Keratinocyte (primary cell): ENCODE measurements around the gene MAST2. TPM values are rescaled to one million over a fixed set of nuclear protein-coding genes. Genes with fewer than 3 reads are reported as not detected.

Experiments used
- DNase-seq: peaks from one replicate; pipeline ENCODE4 v3.0.0-alpha.2; 2011; ENCODE audit warnings: low read depth, missing footprints, low spot score
- FAIRE-seq: peaks from 2 replicates; lab custom pipeline; 2011; peaks lifted over from hg19 to GRCh38; lab: Jason Lieb, UNC
- H2AFZ ChIP-seq: 2 replicates; pipeline ENCODE4 v1.6.0; 2012; ENCODE audit warnings: low read length, control low read depth, inconsistent platforms; ENCODE audit not compliant: control insufficient read depth
- H3K27ac ChIP-seq: 2 replicates; pipeline ENCODE4 v1.5.1; 2011; ENCODE audit warnings: low read length; ENCODE audit not compliant: control insufficient read depth, insufficient read depth
- H3K27me3 ChIP-seq: 3 replicates; pipeline ENCODE4 v1.6.0; 2011; ENCODE audit warnings: low read length; ENCODE audit not compliant: control insufficient read depth, insufficient read depth; ENCODE audit errors: extremely low read depth
- H3K36me3 ChIP-seq, 2 experiments: 2 replicates in 1 of 2; 3 replicates in 1 of 2; pipeline ENCODE4 v1.5.1; 2011; ENCODE audit warnings: low read length in 2 of 2, mild to moderate bottlenecking in 1 of 2; ENCODE audit not compliant: control insufficient read depth in 2 of 2, insufficient read depth in 2 of 2; ENCODE audit errors: extremely low read depth in 1 of 2
- H3K4me1 ChIP-seq: 3 replicates; pipeline ENCODE4 v1.5.1; 2011; ENCODE audit warnings: low read length; ENCODE audit not compliant: control insufficient read depth, insufficient read depth; ENCODE audit errors: extremely low read depth
- H3K4me2 ChIP-seq: 3 replicates; pipeline ENCODE4 v1.6.0; 2011; ENCODE audit warnings: low read depth, low read length; ENCODE audit not compliant: control insufficient read depth, insufficient read depth; ENCODE audit errors: extremely low read depth
- H3K4me3 ChIP-seq, 3 experiments: fragments of 200-600 bp in 1 of 3; sonication (generic) in 1 of 3; 2 replicates in 2 of 3; 3 replicates in 1 of 3; pipeline ENCODE4 v1.5.1; 2011 to 2016; ENCODE audit warnings: low read length in 3 of 3, mild to moderate bottlenecking in 3 of 3, control low read depth in 2 of 3, inconsistent platforms in 1 of 3, low read depth in 1 of 3, mixed read lengths in 1 of 3, mixed run types in 1 of 3, moderate library complexity in 1 of 3; ENCODE audit not compliant: control insufficient read depth in 2 of 3, insufficient read depth in 2 of 3; ENCODE audit errors: extremely low read depth in 1 of 3
- H3K79me2 ChIP-seq: 2 replicates; pipeline ENCODE4 v1.6.0; 2012; ENCODE audit warnings: low read length; ENCODE audit not compliant: control insufficient read depth, insufficient read depth
- H3K9ac ChIP-seq: 3 replicates; pipeline ENCODE4 v1.6.0; 2011; ENCODE audit warnings: low read length; ENCODE audit not compliant: control insufficient read depth, insufficient read depth; ENCODE audit errors: extremely low read depth
- H3K9me1 ChIP-seq: 3 replicates; pipeline ENCODE4 v1.6.0; 2011; ENCODE audit warnings: low read length; ENCODE audit not compliant: control insufficient read depth, insufficient read depth; ENCODE audit errors: extremely low read depth
- H3K9me3 ChIP-seq: 2 replicates; pipeline ENCODE4 v1.5.1; 2012; ENCODE audit warnings: low read depth, low read length; ENCODE audit not compliant: control insufficient read depth
- H4K20me1 ChIP-seq: 3 replicates; pipeline ENCODE4 v1.6.0; 2011; ENCODE audit warnings: low read length; ENCODE audit not compliant: control insufficient read depth, insufficient read depth; ENCODE audit errors: extremely low read depth
- CTCF ChIP-seq, 3 experiments: IDR thresholded peaks in 1 of 3; conservative IDR thresholded peaks in 1 of 3; optimal IDR thresholded peaks in 1 of 3; 2 replicates in 2 of 3; 3 replicates in 1 of 3; pipeline versions ENCODE3 to v1.5.1; 2011; ENCODE audit warnings: low read length in 3 of 3, mild to moderate bottlenecking in 3 of 3, moderate library complexity in 2 of 3, control low read depth in 1 of 3, inconsistent platforms in 1 of 3; ENCODE audit not compliant: insufficient read depth in 2 of 3; ENCODE audit errors: extremely low read depth in 1 of 3
- EZH2 ChIP-seq: IDR thresholded peaks from one replicate; pipeline ENCODE4 v1.6.1; 2012; ENCODE audit warnings: inconsistent platforms, mild to moderate bottlenecking, low read length, moderate library complexity
- dilution Hi-C: fragments of 300-500 bp; cut with MboI; formaldehyde crosslinking; loops from one replicate; pipeline ENCODE4 v1.7.0; 2020; ENCODE audit warnings: low sequenced_read_pairs; ENCODE audit not compliant: extremely low pct_ligation_motif_present
- polyA plus RNA-seq, 5 experiments: library from polyadenylated mRNA; depleted of rRNA in 3 of 5; stranded (reverse) in 3 of 5; stranded (forward) in 1 of 5; unstranded in 1 of 5; fragments of >200 nt; gene quantifications; 1 replicate in 1 of 5; 2 replicates in 3 of 5; 3 replicates in 1 of 5; pipeline versions ENCODE4 v1.2.1 to v1.2.3, GENCODE V29; 2011 to 2012; ENCODE audit warnings: missing spikeins in 2 of 5, low read depth in 1 of 5, low replicate concordance in 1 of 5

MAST2 gene
- polyA plus RNA-seq, 1 donor (not counting 4 experiments of a cell fraction or from before 2014, with no cell fraction given), result 12.2 TPM

DNA sequence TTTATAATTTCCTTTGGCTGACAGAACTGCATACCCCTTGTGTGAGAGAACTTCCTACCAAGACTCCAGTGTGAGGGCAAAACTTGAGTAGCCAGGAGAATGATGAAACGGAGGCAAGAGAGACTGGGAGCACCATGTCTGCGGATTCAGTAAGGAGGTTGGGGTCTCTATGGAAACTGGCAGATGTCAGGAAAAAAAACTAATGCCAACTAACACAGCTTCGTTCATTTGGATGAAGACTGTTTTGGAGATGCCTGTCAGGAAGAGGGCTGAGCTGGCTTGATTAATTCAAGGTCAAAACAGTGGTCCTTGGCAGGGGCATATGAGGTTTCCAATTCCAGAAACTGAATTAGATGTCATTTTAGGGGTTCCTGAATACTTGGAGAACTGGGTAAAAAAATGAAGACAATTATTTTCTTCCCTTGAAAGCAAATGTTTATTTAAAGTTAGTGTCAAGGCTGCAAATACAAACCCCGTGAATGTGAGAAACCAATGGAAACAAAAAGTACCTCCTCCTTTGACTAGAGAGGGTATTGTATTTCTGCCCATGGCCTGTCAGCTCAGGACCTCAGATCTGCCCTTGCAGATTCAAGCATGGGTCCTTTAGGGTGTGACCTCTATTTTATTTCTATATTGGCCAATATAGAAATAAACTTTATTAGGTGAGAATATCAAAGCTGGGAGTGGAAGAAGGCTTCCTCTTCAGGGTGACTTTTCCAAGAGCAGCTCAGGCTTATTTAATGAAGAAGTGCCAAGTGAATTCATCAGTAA lies 110.5 kb downstream of the MAST2 start:
- Histone ChIP-seq H3K4me1 (no peaks in the 10 kb centered on the region), H3K36me3 (no peaks in the 10 kb centered on the region), H3K4me2 (no peak overlapping the region), H2AFZ (no peak overlapping the region), H3K27me3 (no peaks in the 10 kb centered on the region), H3K9me3 (no peaks in the 10 kb centered on the region), H3K9ac (no peak overlapping the region), H3K79me2 (no peaks in the 10 kb centered on the region), H3K9me1 (no peaks in the 10 kb centered on the region), H3K4me3 (no peak overlapping the region), H3K27ac (no peak overlapping the region), H4K20me1 (no peaks in the 10 kb centered on the region)
- TF ChIP-seq EZH2 (no peak), CTCF (optimal IDR thresholded peaks at IDR 0.05 in 1 of 3, IDR thresholded peaks at IDR 0.05 in 1 of 3, conservative IDR thresholded peaks at IDR 0.05 in 1 of 3; ENCODE audit: extremely low read depth in 1 of 3, insufficient read depth in 2 of 3, low read length in 3 of 3) (no peak)
- DNase-seq (no peak), FAIRE-seq (no peak)
- dilution Hi-C loops, result no loop called here

DNA sequence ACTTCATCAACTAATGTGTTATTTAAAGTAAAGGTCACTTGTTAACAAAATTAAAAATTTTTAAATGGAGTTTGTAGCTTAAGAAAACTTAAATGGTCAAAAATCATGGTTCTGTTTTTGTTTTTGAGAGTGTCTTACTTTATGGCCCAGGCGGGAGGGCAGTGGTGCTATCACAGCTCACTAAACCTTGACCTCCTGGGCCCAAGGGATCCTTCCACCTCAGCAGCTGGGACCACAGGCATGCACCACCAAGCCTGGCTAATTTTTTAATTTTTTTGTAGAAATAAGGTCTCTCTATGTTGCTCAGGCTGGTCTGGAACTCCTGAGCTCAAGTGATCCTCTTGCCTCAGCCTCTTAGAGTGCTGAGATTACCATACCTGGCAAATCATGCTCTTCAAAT lies 111.4 kb downstream of the MAST2 start:
- Histone ChIP-seq H2AFZ (no peak overlapping the region), H3K4me2 (no peak overlapping the region), H3K4me1 (no peaks in the 10 kb centered on the region), H3K79me2 (no peaks in the 10 kb centered on the region), H3K36me3 (no peaks in the 10 kb centered on the region), H3K27me3 (no peaks in the 10 kb centered on the region), H3K4me3 (no peak overlapping the region), H4K20me1 (no peaks in the 10 kb centered on the region), H3K9me3 (no peaks in the 10 kb centered on the region), H3K9me1 (no peaks in the 10 kb centered on the region), H3K27ac (no peak overlapping the region), H3K9ac (no peak overlapping the region)
- TF ChIP-seq CTCF (optimal IDR thresholded peaks at IDR 0.05 in 1 of 3, IDR thresholded peaks at IDR 0.05 in 1 of 3, conservative IDR thresholded peaks at IDR 0.05 in 1 of 3; ENCODE audit: extremely low read depth in 1 of 3, insufficient read depth in 2 of 3, low read length in 3 of 3) (no peak), EZH2 (no peak)
- dilution Hi-C loops, result no loop called here
- FAIRE-seq (no peak), DNase-seq (no peak)
